ENCODE results near the gene NRBF2. TPM values are rescaled to one million over a fixed set of nuclear protein-coding genes. Genes with fewer than 3 reads are reported as not detected.

The NRBF2 gene
- polyA plus RNA-seq, 3 donors, result 13.6 to 38.1 (median 17.9) TPM

GRCh38 chr10:63201118-63201517 is 68.0 kb downstream of the NRBF2 start:
- Histone ChIP-seq H3K9ac (ENCODE audit: insufficient read depth, low read length, poor library complexity, severe bottlenecking) (no peak overlapping the region), H3K27me3 (ENCODE audit: control insufficient read depth in 2 of 2, insufficient read depth in 2 of 2, low read length in 2 of 2) (no peaks in the 10 kb centered on the region), H3K4me3 (replicated peaks in 1 of 3; ENCODE audit: low read depth in 2 of 3, low read length in 3 of 3) (no peak overlapping the region), H3K4me2 (replicated peaks; ENCODE audit: extremely low read depth, low read length, poor library complexity, severe bottlenecking) (no peak overlapping the region), H2AFZ (ENCODE audit: insufficient read depth, low read depth, low read length, poor library complexity, severe bottlenecking) (no peak overlapping the region), H3K9me3 (replicated peaks in 1 of 2; ENCODE audit: control insufficient read depth in 1 of 2, insufficient read depth in 1 of 2, low read length in 2 of 2) (no peaks in the 10 kb centered on the region), H3K27ac (ENCODE audit: low read depth in 1 of 2, low read length in 2 of 2) (no peak overlapping the region), H3K79me2 (ENCODE audit: insufficient read depth, low read length) (peaks cover 19% of the 10 kb centered on the region), H4K20me1 (ENCODE audit: insufficient read depth, low read length) (peaks cover 99% of the 10 kb centered on the region), H3K36me3 (replicated peaks in 1 of 2; ENCODE audit: control insufficient read depth in 1 of 2, insufficient read depth in 2 of 2, low read length in 2 of 2) (peaks cover 75 to 91% of the 10 kb centered on the region in 2 donors), H3K4me1 (ENCODE audit: control insufficient read depth in 1 of 2, insufficient read depth in 2 of 2, low read length in 2 of 2) (peaks cover 7 to 17% of the 10 kb centered on the region in 2 donors)
- no peaks in the 10 kb centered on the region for H3K27me3 Mint-ChIP-seq (ENCODE audit: low read depth in 3 of 3)
- H3K4me3 Mint-ChIP-seq, result no peak overlapping the region
- no CpG with 5 or more reads among the region's 1 CpG for WGBS (ENCODE audit: insufficient coverage)
- intact Hi-C loops (cut with micrococcal nuclease), result no loop called here
- peaks cover 68 to 74% of the 10 kb centered on the region in 2 donors for H3K36me3 Mint-ChIP-seq
- H3K27ac Mint-ChIP-seq, result no peak overlapping the region
- peaks cover 0 to 2% (median 0%) of the 10 kb centered on the region in 7 donors for H3K9me3 Mint-ChIP-seq
- H3K4me1 Mint-ChIP-seq, result peaks cover 12% of the 10 kb centered on the region
- DNase-seq, result no peak
- no peak for TF ChIP-seq CTCF (IDR thresholded peaks at IDR 0.05)

Small RNAs within 50 kb of the gene (small RNA-seq; reads per million reads assigned to genes)
- not detected for gene RNU6-543P (ENCODE audit: insufficient read length, low read depth)

Data from CD14-positive monocyte (primary cell).